GM18498 (cell line): ENCODE measurements around the gene SCN11A.

Experiments
- ATAC-seq: cut with Tn5 transposase; IDR thresholded peaks from one replicate; pipeline ENCODE4 v1.9.1; 2021; ENCODE audit warnings: mild to moderate bottlenecking, moderate library complexity; ENCODE audit not compliant: unreplicated experiment

SCN11A gene

DNA sequence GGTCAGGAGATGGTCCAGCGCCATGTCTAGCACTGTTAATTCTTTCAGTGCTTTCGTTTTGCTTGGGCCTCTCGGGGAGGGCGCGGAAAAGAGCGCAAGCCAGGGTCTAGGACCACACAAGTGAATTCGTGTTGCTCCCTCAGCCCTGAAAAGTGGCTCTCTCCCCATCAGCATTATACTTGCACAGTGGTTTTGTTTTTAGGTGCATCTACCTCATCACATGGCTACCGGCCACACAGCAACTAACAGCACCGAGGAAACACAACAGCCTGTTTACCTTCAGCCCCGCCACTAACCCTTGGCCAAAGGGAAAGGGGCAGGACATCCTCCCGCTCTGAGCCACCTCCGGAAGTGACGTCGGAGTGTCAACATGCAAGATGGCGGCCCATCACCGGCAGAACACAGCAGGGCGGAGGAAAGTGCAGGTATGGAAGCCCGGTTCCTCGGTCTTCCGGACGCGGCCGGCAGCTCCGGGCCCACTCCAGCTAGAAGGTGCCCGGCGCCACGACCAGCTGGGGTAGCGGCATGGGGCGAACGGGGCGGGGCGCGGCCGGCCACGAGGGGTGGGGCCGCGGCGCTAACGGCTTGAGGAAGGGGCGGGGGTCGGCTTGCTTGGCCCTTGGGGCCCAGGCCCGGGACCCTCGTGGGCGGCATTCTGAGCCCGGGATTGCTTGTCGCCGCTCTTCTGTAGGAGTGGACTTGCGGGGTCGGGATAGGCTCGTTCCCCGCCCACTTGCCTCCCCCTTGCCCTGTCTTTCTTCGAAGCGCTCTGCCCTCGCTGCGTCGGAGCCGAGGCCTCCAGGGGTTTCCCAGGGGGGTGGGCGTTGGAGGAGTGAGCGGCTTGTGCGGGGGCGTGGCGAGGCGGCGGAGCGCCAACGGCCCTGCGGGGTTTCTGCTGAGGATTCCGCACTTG, at the start of gene SCN11A, which contains the start of gene WDR48:
SCN11A (minus strand) TSS at position 296 of the 913 bp plus-strand sequence. CDS start 101,582 bp downstream, outside the sequence.
WDR48 (plus strand) TSS at position 368 of the 913 bp plus-strand sequence; CDS start at position 378, 10 bp downstream.
- ATAC-seq, result peak; percentile 98

DNA sequence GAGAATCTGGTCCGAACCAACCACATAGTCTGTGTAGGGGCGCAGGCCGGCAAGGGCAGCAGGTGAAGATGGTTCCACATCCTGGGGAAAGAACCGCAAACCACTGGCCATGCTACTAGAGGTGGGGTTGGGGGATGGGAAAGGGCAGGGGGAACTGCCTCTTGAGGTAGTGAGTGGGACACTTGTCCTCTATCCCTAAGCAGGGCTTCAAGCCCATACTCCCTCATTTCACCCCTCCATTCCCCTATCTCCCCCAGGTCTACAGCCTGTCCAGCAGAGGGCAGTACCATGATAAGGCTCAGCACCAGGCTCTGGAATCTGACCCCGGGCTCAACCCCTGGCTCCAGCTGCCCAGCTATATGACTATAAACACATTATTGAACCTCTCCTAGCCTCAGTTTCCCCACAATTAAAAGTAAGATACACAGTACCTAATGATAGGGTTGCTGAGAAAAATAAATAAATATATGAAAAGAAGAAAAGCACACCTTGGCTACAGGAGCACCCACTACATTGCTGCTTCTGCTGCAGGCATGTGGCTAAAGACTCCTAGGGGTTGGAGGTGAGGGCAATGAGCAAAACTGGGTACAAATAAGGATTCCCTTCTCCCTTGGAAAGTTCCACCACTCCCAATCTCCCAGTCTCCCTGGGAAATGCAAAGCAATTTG, 49.4 kb upstream of the SCN11A start:
- ATAC-seq, result peak; percentile 72

GRCh38 chr3:39100500-39100886, 48.7 kb upstream of the SCN11A start:
- no peak for ATAC-seq

GRCh38 chr3:39099738-39100499, 48.2 kb upstream of the SCN11A start:
- no peak for ATAC-seq

GRCh38 chr3:39099242-39099641, 47.5 kb upstream of the SCN11A start:
- no peak for ATAC-seq

GRCh38 chr3:39098473-39099000, 46.8 kb upstream of the SCN11A start:
- no peak for ATAC-seq

DNA sequence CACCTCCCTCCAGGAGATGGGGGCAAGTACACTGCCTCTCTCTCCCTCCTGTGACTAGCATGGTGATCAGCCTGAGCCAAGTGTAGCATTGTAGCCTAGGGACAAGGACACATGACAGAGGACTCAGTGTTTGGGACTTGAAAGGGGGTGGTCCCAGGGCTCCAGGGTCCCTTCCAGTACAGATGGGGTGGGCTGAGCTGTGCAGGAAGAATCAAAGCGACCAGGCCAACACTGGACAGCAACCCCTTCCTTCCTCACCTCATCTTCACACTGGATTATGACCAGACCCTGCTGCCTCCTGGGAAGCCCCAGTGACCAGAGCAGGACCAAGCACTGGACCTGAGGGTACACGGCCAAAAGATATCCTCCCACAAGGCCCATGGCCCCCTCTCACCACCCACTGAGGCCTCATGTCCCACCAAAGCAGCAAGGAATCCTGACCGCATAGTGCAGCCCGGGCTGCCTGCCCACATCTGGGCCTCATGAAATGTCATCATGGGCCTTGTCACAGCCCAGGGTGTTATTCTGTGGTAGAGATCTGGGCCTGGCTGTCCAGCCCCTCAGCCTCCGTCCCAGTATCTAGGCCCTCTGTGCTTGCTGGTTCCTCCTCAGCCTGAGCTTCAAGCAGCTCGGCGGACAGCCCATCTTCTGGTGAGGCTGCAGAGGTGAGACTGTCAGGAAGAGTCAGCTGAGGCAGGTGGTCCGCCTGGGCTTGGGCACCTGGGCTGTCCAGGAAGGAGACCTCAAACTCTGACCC, 46.1 kb upstream of the SCN11A start:
- no peak for ATAC-seq

DNA sequence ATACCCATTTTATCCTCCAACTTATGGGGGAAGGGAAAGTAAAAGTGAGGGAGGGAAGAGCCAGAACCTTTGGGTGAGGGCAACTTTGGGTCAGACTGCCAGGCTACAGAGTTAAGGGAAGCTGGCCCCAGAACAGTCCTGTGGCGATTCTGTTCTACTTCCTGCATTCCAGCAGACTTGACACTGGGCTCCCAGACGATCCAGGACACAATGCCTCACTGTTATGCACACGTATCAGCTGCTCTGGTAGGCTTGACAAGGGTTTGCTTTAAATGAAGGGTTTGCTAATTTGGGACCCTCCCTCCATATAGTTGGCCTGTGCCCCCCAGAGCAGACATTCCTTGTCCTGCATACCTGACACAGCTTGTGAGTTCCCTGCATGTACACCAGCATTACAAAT, 45.0 kb upstream of the SCN11A start:
- no peak for ATAC-seq

- ATAC-seq, result no peak
Observed at GRCh38 chr3:39095778-39096177, 44.0 kb upstream of the SCN11A start.

DNA sequence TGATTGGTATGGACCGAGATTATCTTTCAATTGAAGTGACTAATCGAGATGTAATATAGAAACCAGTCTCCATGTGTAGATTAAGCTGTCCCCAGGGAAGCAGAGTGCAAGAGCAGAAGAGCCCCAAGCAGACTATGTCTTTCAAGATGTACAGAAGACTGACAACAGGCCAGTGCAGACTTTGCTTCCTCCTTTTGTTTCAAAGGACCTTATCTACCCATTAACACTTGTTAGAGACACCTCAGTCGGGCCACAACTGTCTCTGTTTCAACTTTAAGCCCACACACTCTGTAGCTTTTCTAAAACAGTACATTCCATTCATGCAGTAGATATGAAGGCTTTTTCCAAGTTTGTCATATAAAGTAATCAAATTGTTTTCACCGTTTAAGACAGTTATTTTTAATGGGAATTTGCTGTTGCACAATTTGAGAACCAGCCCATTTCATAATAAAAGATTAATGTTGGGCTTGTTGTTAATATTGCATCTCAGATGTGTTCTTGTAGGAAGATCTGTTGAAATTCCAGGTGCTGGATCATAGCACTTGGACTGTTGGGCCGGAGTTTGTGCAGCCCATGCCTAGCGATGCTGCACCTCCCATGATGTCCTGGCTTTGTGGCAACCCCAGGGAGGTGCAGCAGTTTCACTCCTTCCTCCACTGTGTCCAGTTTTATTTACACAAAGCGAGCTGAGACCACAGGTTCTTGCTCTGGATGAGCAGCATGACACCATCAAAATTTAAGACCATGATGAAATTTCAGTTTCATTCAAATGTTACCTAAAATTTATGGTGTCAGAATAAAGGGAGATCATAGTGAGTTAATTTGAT, 43.3 kb upstream of the SCN11A start:
- ATAC-seq, result no peak

- no peak for ATAC-seq
Observed at GRCh38 chr3:39090922-39091321, 39.2 kb upstream of the SCN11A start.

DNA sequence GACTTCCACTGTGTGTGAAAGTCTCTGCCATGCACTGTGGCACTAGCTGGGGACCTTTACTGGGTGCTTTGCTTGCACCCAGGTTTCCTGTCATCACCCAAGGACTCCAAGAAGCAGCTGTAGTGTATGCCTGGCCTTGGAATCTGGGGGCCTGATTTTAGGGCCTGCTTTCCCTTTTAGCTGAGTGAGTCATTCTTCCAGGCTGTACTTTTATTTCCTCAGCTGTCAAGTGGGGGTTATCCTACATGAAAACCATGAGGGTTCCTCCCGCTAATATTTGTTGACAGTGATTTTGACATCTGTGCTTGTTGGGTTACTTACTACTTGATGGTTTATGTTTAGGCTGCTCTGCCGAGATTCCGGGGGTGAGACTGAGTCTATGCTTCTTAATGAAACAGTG, 37.1 kb upstream of the SCN11A start:
- no peak for ATAC-seq

DNA sequence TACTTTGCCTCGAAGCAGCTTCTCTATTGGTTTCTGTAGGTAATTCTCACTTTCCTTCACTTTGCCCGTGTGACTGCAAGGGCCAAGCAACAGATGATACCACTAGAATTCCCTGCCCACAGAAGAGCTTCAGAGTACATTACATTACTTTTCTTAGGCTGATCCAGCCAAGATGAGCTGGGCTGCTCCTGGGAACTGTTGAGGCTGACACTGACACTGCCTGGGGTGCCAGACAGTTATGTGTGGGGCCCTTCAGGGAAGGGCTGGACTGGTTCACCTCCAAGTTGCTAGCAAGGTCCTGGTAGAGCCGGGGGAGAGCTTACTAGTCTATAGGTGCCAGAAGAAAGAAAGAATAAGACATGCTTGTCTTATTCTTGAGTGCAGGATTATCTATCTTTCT, 36.7 kb upstream of the SCN11A start:
- ATAC-seq, result no peak

DNA sequence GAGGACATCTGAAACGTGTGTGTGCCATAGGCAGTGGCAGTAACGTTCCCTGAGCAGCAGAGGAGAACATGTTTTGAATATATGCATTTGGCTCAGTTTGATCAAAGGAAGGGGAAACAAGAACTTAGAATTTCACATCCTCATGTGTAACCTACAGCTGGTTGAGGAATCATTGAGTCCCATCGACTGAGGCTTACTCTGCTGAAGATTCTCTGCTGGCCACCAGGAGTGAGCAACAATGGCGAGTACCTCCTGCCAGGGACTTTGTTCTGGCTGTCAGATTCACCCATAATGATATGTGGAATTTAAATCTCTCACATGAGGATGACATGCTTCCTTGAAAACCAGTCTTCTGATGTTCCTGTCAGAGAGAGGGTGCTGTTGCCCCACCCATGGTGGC, 34.4 kb upstream of the SCN11A start:
- peak; percentile 41 for ATAC-seq

DNA sequence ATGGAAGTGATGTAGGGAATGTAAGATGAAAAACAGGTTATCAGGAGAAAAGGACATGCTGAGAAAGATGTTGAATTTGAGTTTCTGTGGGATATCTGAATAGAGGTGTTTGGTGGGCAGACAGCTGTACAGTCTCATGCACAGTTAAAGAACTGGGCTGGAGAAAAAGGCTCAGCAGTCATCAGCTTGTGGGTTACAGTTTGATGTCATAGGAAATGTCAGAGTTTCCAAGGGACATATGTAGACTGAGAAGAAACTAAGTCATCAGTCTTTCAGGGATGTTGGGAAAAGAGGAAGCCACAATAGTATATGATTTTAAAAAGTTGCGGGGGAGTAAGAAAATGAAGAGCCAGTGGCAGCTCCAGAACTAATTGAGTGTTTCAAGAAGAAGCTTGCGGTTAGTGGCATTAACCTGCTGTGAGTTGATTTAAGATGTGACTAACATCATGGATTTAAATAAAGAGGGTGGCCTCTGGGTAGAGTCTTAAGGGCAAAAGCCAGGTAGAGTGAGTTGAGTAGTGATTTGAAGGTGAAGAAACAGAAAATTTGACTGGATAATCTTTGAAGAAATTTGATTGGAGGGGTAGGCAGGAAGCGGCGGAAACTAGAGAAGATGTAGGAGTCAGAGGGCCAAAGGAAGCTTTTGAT, 31.0 kb upstream of the SCN11A start:
- ATAC-seq, result no peak

DNA sequence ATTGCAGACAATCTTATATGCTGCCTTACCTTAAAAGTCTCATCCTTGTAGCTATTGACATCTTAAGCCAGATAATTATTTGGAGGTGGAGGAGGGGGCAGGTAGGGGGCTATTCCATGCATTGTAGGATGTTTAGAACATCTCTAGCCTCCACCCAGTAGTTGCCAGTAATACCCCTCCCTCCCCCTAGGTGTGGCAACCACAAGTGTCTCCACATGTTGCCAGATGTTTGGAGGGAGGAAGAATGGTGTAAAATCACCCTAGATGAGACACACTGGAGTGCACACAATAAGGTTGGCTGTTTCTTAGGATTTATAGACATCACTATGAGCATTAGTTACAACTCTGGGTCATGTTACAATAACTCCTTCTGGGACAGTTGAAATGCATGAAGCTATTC, 28.3 kb upstream of the SCN11A start:
- ATAC-seq, result no peak

DNA sequence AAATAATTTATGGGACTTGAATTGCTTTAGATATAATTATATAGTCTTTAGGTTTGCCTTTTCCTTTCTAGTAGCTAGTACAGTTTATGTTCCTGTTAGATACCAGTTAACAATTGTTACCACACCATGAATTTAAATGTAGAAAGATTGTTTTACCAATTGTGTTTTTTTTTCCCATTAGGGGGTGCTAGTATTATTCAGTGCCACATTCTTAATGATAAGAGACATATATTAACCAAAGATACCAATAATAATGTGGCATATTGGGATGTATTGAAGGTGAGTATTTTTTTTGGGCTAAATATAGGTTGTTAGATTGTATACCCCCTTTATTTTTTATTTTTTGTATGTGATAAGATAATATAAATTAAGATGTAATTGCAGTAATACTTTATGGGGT, 27.8 kb upstream of the SCN11A start:
- ATAC-seq, result no peak

- peak; percentile 65 for ATAC-seq
Observed at GRCh38 chr3:39075910-39076309, 24.2 kb upstream of the SCN11A start.

- ATAC-seq, result no peak
Observed at GRCh38 chr3:39068556-39068955, 16.8 kb upstream of the SCN11A start.
